Osteoblast (primary cell): Measurements from ENCODE around the gene IRGQ. TPM values are rescaled to one million over a fixed set of nuclear protein-coding genes. Genes with fewer than 3 reads are reported as not detected.

Experiments used
- DNase-seq: peaks from one replicate; pipeline ENCODE4 v3.0.0; 2011; ENCODE audit warnings: low spot score, mixed read lengths; ENCODE audit not compliant: insufficient read length; ENCODE audit errors: missing footprints
- H2AFZ ChIP-seq: 2 replicates; pipeline ENCODE4 v1.6.0; 2011; ENCODE audit warnings: mild to moderate bottlenecking, low read length
- H3K27ac ChIP-seq: 2 replicates; pipeline ENCODE4 v1.5.1; 2011; ENCODE audit warnings: mild to moderate bottlenecking, low read depth, low read length, moderate library complexity
- H3K27me3 ChIP-seq: 2 replicates; pipeline ENCODE4 v1.6.0; 2012; ENCODE audit warnings: mild to moderate bottlenecking, control low read depth, inconsistent platforms, low read length, moderate library complexity; ENCODE audit not compliant: insufficient read depth
- H3K36me3 ChIP-seq: 2 replicates; pipeline ENCODE4 v1.5.1; 2011; ENCODE audit warnings: mild to moderate bottlenecking, low read length, control low read depth, moderate library complexity; ENCODE audit not compliant: insufficient read depth
- H3K4me1 ChIP-seq: 2 replicates; pipeline ENCODE4 v1.5.1; 2011; ENCODE audit warnings: mild to moderate bottlenecking, low read length, control low read depth, moderate library complexity; ENCODE audit not compliant: insufficient read depth
- H3K4me2 ChIP-seq: 2 replicates; pipeline ENCODE4 v1.6.0; 2011; ENCODE audit warnings: mild to moderate bottlenecking, low read length; ENCODE audit not compliant: insufficient read depth
- H3K4me3 ChIP-seq: fragments of 200-600 bp; sonication (generic); 3 replicates; pipeline ENCODE4 v1.5.1; 2012; ENCODE audit warnings: mild to moderate bottlenecking, low read length, inconsistent platforms; ENCODE audit not compliant: insufficient read depth
- H3K79me2 ChIP-seq: 2 replicates; pipeline ENCODE4 v1.6.0; 2012; ENCODE audit warnings: mild to moderate bottlenecking, low read length, control low read depth, inconsistent platforms; ENCODE audit not compliant: insufficient read depth
- H3K9me3 ChIP-seq: 2 replicates; pipeline ENCODE4 v1.5.1; 2011; ENCODE audit warnings: low read depth, low read length, control low read depth
- H4K20me1 ChIP-seq: 2 replicates; pipeline ENCODE4 v1.6.0; 2012; ENCODE audit warnings: mild to moderate bottlenecking, low read length, control low read depth; ENCODE audit not compliant: insufficient read depth
- CTCF ChIP-seq: IDR thresholded peaks from 2 replicates; pipeline ENCODE4 v1.5.1; 2011; ENCODE audit warnings: mild to moderate bottlenecking, low read depth, low read length, moderate library complexity; ENCODE audit errors: extremely low read depth
- total RNA-seq: library from RNA; depleted of rRNA; stranded (reverse); fragments of >200 nt; gene quantifications from 2 replicates; pipeline ENCODE4 v1.2.3, GENCODE V29; 2012

The IRGQ gene
- total RNA-seq, 1 donor, result 23.2 TPM

GRCh38 chr19:43553656-43554055, 42.3 kb downstream of the IRGQ start:
- H3K4me1 ChIP-seq, result peaks cover 7% of the 10 kb centered on the region
- no peak overlapping the region for H3K4me3 ChIP-seq
- H3K27ac ChIP-seq, result no peak overlapping the region
- H3K27me3 ChIP-seq, result no peaks in the 10 kb centered on the region
- no peak for TF ChIP-seq CTCF
- no peaks in the 10 kb centered on the region for H3K9me3 ChIP-seq
- H2AFZ ChIP-seq, result no peak overlapping the region
- H3K36me3 ChIP-seq, result peaks cover 40% of the 10 kb centered on the region
- H3K4me2 ChIP-seq, result no peak overlapping the region
- DNase-seq, result peak; percentile 72
- H4K20me1 ChIP-seq, result peaks cover 3% of the 10 kb centered on the region
- H3K79me2 ChIP-seq, result peaks cover 8% of the 10 kb centered on the region

- H3K27ac ChIP-seq, result no peak overlapping the region
- peaks cover 3% of the 10 kb centered on the region for H4K20me1 ChIP-seq
- H3K27me3 ChIP-seq, result no peaks in the 10 kb centered on the region
- H3K36me3 ChIP-seq, result peaks cover 41% of the 10 kb centered on the region
- no peak overlapping the region for H3K4me2 ChIP-seq
- peaks cover 5% of the 10 kb centered on the region for H3K4me1 ChIP-seq
- H3K4me3 ChIP-seq, result no peak overlapping the region
- TF ChIP-seq CTCF, result no peak
- DNase-seq, result peak; percentile 49
- H2AFZ ChIP-seq, result no peak overlapping the region
- no peaks in the 10 kb centered on the region for H3K9me3 ChIP-seq
- H3K79me2 ChIP-seq, result peaks cover 8% of the 10 kb centered on the region
Measured at GRCh38 chr19:43552616-43553015, 43.3 kb downstream of the IRGQ start.

- Histone ChIP-seq H3K27me3 (no peaks in the 10 kb centered on the region), H2AFZ (no peak overlapping the region), H3K79me2 (peaks cover 8% of the 10 kb centered on the region), H3K4me1 (no peaks in the 10 kb centered on the region), H3K27ac (no peak overlapping the region), H3K36me3 (peaks cover 41% of the 10 kb centered on the region), H3K4me3 (no peak overlapping the region), H3K4me2 (no peak overlapping the region), H4K20me1 (peaks cover 3% of the 10 kb centered on the region), H3K9me3 (no peaks in the 10 kb centered on the region)
- peak; percentile 70 for DNase-seq
- no peak for TF ChIP-seq CTCF
Measured at GRCh38 chr19:43552198-43552450, 43.8 kb downstream of the IRGQ start.

- no peak for TF ChIP-seq CTCF
- Histone ChIP-seq H3K4me1 (no peaks in the 10 kb centered on the region), H3K4me3 (no peak overlapping the region), H3K79me2 (peaks cover 8% of the 10 kb centered on the region), H3K27ac (no peak overlapping the region), H3K36me3 (peaks cover 44% of the 10 kb centered on the region), H2AFZ (no peak overlapping the region), H4K20me1 (peaks cover 3% of the 10 kb centered on the region), H3K4me2 (no peak overlapping the region), H3K27me3 (no peaks in the 10 kb centered on the region), H3K9me3 (no peaks in the 10 kb centered on the region)
- peak; percentile 48 for DNase-seq
Measured at GRCh38 chr19:43551399-43552197, 44.3 kb downstream of the IRGQ start.
